Sigmoid colon (tissue), 4 donors: Measurements from ENCODE around the gene ADAMTSL1.
"Not testable (repeated sequence)": the region's sequence is repeated elsewhere in the genome, so short reads cannot be mapped to it uniquely, and the experiment has no call there.

Experiments
- EP300 ChIP-seq, 4 donors: sonication (generic); formaldehyde crosslinking; IDR thresholded peaks; one replicate each; pipeline ENCODE4 v1.6.1; 2017; ENCODE audit warnings: antibody characterized with exemption in 4 of 4
- POLR2A ChIP-seq, 2 donors: fragments of 450-650 bp; IDR thresholded peaks; one replicate each; pipeline ENCODE4 v1.6.1; 2016; ENCODE audit warnings: antibody characterized with exemption in 2 of 2, mild to moderate bottlenecking in 2 of 2, moderate library complexity in 2 of 2
- TF ChIP-seq, protein P1 (sequence below), 4 experiments: fragments of 450-650 bp in 3 of 4; fragments of 200-600 bp in 1 of 4; IDR thresholded peaks; one replicate each; pipeline ENCODE4 v1.5.1; 2016 to 2019; ENCODE audit warnings: antibody characterized with exemption in 4 of 4, mild to moderate bottlenecking in 3 of 4, moderate library complexity in 2 of 4

DNA sequence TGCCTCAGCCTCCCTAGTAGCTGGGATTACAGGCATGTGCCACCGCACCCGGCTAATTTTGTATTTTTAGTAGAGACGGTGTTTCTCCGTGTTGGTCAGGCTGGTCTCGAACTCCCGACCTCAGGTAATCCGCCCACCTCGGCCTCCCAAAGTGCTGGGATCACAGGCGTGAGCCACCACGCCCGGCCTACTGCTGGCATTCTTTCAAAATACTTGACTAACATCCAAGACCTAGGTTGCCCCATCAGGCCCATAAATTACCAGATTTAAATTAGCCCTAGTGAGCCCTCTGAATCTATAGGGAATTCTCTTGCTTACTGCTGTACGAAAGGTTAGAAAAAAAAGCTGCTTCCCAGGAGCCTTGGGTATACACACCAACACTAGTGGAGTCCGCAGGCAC lies 456.7 kb downstream of the ADAMTSL1 start:
- not testable (repeated sequence) for TF ChIP-seq EP300, POLR2A (IDR thresholded peaks at IDR 0.05)
- TF ChIP-seq, protein P1, sequence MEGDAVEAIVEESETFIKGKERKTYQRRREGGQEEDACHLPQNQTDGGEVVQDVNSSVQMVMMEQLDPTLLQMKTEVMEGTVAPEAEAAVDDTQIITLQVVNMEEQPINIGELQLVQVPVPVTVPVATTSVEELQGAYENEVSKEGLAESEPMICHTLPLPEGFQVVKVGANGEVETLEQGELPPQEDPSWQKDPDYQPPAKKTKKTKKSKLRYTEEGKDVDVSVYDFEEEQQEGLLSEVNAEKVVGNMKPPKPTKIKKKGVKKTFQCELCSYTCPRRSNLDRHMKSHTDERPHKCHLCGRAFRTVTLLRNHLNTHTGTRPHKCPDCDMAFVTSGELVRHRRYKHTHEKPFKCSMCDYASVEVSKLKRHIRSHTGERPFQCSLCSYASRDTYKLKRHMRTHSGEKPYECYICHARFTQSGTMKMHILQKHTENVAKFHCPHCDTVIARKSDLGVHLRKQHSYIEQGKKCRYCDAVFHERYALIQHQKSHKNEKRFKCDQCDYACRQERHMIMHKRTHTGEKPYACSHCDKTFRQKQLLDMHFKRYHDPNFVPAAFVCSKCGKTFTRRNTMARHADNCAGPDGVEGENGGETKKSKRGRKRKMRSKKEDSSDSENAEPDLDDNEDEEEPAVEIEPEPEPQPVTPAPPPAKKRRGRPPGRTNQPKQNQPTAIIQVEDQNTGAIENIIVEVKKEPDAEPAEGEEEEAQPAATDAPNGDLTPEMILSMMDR (IDR thresholded peaks at IDR 0.05) = not testable (repeated sequence)
